Prostate gland (tissue), 2 donors: ENCODE measurements around the gene ZBTB7C.

Source experiments
- POLR2A ChIP-seq: fragments of 450-650 bp; IDR thresholded peaks from one replicate; pipeline ENCODE4 v1.6.1; 2016; ENCODE audit warnings: antibody characterized with exemption, mild to moderate bottlenecking
- POLR2AphosphoS5 ChIP-seq: sonication (generic); formaldehyde crosslinking; IDR thresholded peaks from one replicate; pipeline ENCODE4 v1.6.1; 2017; ENCODE audit warnings: antibody characterized with exemption
- TF ChIP-seq, protein P1 (sequence below), 4 experiments: fragments of 200-600 bp in 2 of 4; fragments of 450-650 bp in 2 of 4; sonication (generic) in 2 of 4; IDR thresholded peaks; 1 replicate in 3 of 4; 2 replicates in 1 of 4; pipeline ENCODE4 v1.5.1; 2016 to 2019; ENCODE audit warnings: antibody characterized with exemption in 4 of 4, mild to moderate bottlenecking in 2 of 4, moderate library complexity in 2 of 4

DNA sequence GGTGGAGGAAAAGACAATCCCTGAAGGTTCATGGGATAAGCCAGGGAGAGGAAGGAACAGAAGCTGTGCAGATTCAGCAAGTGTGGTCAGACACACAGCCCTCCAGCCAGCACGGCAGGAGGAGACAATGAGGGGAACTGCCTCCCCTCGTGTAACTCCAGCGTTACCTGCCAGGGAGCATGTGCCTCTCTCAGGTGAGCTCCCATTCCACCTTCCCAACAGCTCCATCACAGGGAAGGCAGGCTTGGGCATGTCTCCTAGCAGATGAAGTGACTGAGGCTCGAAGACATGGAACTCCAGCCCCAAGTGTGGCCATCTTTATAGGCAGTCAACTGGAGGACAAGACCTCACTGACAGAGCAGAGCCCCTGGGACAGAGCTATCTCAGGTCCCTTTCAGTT, 47.4 kb downstream of the ZBTB7C start:
- TF ChIP-seq, protein P1, sequence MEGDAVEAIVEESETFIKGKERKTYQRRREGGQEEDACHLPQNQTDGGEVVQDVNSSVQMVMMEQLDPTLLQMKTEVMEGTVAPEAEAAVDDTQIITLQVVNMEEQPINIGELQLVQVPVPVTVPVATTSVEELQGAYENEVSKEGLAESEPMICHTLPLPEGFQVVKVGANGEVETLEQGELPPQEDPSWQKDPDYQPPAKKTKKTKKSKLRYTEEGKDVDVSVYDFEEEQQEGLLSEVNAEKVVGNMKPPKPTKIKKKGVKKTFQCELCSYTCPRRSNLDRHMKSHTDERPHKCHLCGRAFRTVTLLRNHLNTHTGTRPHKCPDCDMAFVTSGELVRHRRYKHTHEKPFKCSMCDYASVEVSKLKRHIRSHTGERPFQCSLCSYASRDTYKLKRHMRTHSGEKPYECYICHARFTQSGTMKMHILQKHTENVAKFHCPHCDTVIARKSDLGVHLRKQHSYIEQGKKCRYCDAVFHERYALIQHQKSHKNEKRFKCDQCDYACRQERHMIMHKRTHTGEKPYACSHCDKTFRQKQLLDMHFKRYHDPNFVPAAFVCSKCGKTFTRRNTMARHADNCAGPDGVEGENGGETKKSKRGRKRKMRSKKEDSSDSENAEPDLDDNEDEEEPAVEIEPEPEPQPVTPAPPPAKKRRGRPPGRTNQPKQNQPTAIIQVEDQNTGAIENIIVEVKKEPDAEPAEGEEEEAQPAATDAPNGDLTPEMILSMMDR (IDR thresholded peaks at IDR 0.05): no peak
- TF ChIP-seq POLR2A (no peak), POLR2AphosphoS5 (no peak)
